CD4-positive, CD25-positive, alpha-beta regulatory T cell (primary cell): Measurements from ENCODE around the gene BRCC3. TPM values are rescaled to one million over a fixed set of nuclear protein-coding genes. Genes with fewer than 3 reads are reported as not detected.

Experiments
- ATAC-seq, 2 donors: fragments of 150-1000 bp; cut with Tn5 transposase; one replicate each; pipeline ENCODE4 v1.10.0; 2021; ENCODE audit warnings: low read depth in 2 of 2, moderate number of reproducible peaks in 2 of 2, moderate library complexity in 1 of 2
- DNase-seq, 3 donors: peaks; one replicate each; pipeline versions ENCODE4 v3.0.0 to v3.0.0-alpha.2; 2012 to 2022; ENCODE audit warnings: mixed read lengths in 1 of 3
- H3K27ac ChIP-seq: one replicate; pipeline ENCODE4 v1.7.0; 2013; ENCODE audit warnings: mild to moderate bottlenecking, low read length; ENCODE audit not compliant: insufficient read depth, poor library complexity, severe bottlenecking
- H3K27me3 ChIP-seq: one replicate; pipeline ENCODE4 v1.7.0; 2013; ENCODE audit warnings: low read length; ENCODE audit not compliant: control insufficient read depth, insufficient read depth
- H3K36me3 ChIP-seq: one replicate; pipeline ENCODE4 v1.7.0; 2013; ENCODE audit warnings: mild to moderate bottlenecking, low read length, moderate library complexity; ENCODE audit not compliant: control insufficient read depth, insufficient read depth
- H3K4me1 ChIP-seq: 2 replicates; pipeline ENCODE4 v1.7.0; 2013; ENCODE audit warnings: mild to moderate bottlenecking, low read length; ENCODE audit not compliant: insufficient read depth, control insufficient read depth, poor library complexity, severe bottlenecking
- H3K4me3 ChIP-seq: one replicate; pipeline ENCODE4 v1.7.0; 2013; ENCODE audit warnings: low read depth, mild to moderate bottlenecking, low read length, moderate library complexity
- H3K9me3 ChIP-seq, 2 experiments: 1 replicate in 1 of 2; 2 replicates in 1 of 2; pipeline ENCODE4 v1.7.0; 2013; ENCODE audit warnings: low read length in 2 of 2, mild to moderate bottlenecking in 1 of 2, moderate library complexity in 1 of 2; ENCODE audit not compliant: control insufficient read depth in 2 of 2
- H3K27ac Mint-ChIP-seq, 3 donors: one replicate each; pipeline ENCODE4 v1.8.0; 2020 to 2022; ENCODE audit warnings: mild to moderate bottlenecking in 3 of 3, mixed read lengths in 3 of 3, moderate library complexity in 2 of 3
- H3K27me3 Mint-ChIP-seq: one replicate; pipeline ENCODE4 v1.8.0; 2022; ENCODE audit warnings: mild to moderate bottlenecking, mixed read lengths
- H3K36me3 Mint-ChIP-seq: one replicate; pipeline ENCODE4 v1.8.0; 2020; ENCODE audit warnings: mixed read lengths
- H3K4me1 Mint-ChIP-seq, 4 donors: one replicate each; pipeline ENCODE4 v1.8.0; 2020 to 2022; ENCODE audit warnings: mixed read lengths in 4 of 4, mild to moderate bottlenecking in 1 of 4
- H3K4me3 Mint-ChIP-seq, 4 donors: one replicate each; pipeline ENCODE4 v1.8.0; 2020 to 2022; ENCODE audit warnings: mild to moderate bottlenecking in 4 of 4, mixed read lengths in 4 of 4, moderate library complexity in 3 of 4
- H3K9me3 Mint-ChIP-seq, 7 donors: one replicate each; pipeline ENCODE4 v1.8.0; 2020 to 2022; ENCODE audit warnings: mixed read lengths in 7 of 7, mild to moderate bottlenecking in 3 of 7, moderate library complexity in 2 of 7
- polyA plus RNA-seq, 4 donors: library from polyadenylated mRNA; unstranded; fragments of 300-500 nt; fragmentation: Illumina TruSeq; gene quantifications; one replicate each; pipeline ENCODE4 v1.2.3, GENCODE V29; 2021
- total RNA-seq: library from RNA; stranded (reverse); gene quantifications from one replicate; pipeline ENCODE4 v1.2.3, GENCODE V29; 2022

Gene BRCC3
- total and polyA plus RNA-seq, 5 donors from 2014 or later: 13.7 to 26.8 (median 24.0) TPM

GRCh38 chrX:155148724-155149537 is 77.6 kb downstream of the BRCC3 start:
- Mint-ChIP-seq H3K27me3 (no peaks in the 10 kb centered on the region), H3K9me3 (peaks cover 0 to 2% (median 0%) of the 10 kb centered on the region in 7 donors), H3K27ac (no peak overlapping the region), H3K36me3 (no peaks in the 10 kb centered on the region), H3K4me1 (peaks cover 0 to 5% (median 0%) of the 10 kb centered on the region in 4 donors), H3K4me3 (peak overlapping the region in 1 of 4 donors; percentile 87)
- ATAC-seq (no peak), DNase-seq (peak; percentile 1 to 47 (median 6))
- Histone ChIP-seq H3K27ac (no peak overlapping the region), H3K4me3 (no peak overlapping the region), H3K9me3 (no peaks in the 10 kb centered on the region), H3K4me1 (no peaks in the 10 kb centered on the region), H3K36me3 (no peaks in the 10 kb centered on the region), H3K27me3 (no peaks in the 10 kb centered on the region)

GRCh38 chrX:155169881-155170280 is 98.6 kb downstream of the BRCC3 start:
- H3K27me3 Mint-ChIP-seq: peaks cover 5% of the 10 kb centered on the region
- no peaks in the 10 kb centered on the region for H3K4me1 Mint-ChIP-seq
- DNase-seq (no peak), ATAC-seq (no peak)
- no peak overlapping the region for H3K4me3 Mint-ChIP-seq
- Histone ChIP-seq H3K27ac (no peak overlapping the region), H3K9me3 (no peaks in the 10 kb centered on the region), H3K36me3 (no peaks in the 10 kb centered on the region), H3K4me1 (no peaks in the 10 kb centered on the region), H3K4me3 (no peak overlapping the region), H3K27me3 (no peaks in the 10 kb centered on the region)
- peaks cover 0 to 3% (median 0%) of the 10 kb centered on the region in 7 donors for H3K9me3 Mint-ChIP-seq
- H3K36me3 Mint-ChIP-seq: no peaks in the 10 kb centered on the region
- no peak overlapping the region for H3K27ac Mint-ChIP-seq

Other genes starting within 250 kb of the BRCC3 start
- gene SMIM9, start 236.8 kb upstream of the BRCC3 start, total RNA-seq: not detected
- gene SMIM9, start 236.8 kb upstream of the BRCC3 start, polyA plus RNA-seq: not detected
- 24.8 TPM for gene F8A1, start 185.2 kb upstream of the BRCC3 start, total RNA-seq
- 10 to 100 TPM; 17.6 to 50.2 (median 23.9) TPM for gene F8A1, start 185.2 kb upstream of the BRCC3 start, polyA plus RNA-seq
- gene F8, start 48.8 kb upstream of the BRCC3 start, total RNA-seq: 0.89 TPM
- 1 to 10 TPM; 4.1 to 7.3 (median 4.5) TPM for gene F8, start 48.8 kb upstream of the BRCC3 start, polyA plus RNA-seq
- gene FUNDC2, start 44.7 kb upstream of the BRCC3 start, total RNA-seq: 36.9 TPM
- gene FUNDC2, start 44.7 kb upstream of the BRCC3 start, polyA plus RNA-seq: 100 to 1,000 TPM; 165 to 185 (median 174) TPM
- 3.7 TPM for gene CMC4, start 372 bp upstream of the BRCC3 start, total RNA-seq
- gene CMC4, start 372 bp upstream of the BRCC3 start, polyA plus RNA-seq: 10 to 100 TPM; 17.8 to 22.9 (median 20.5) TPM
- 16.1 TPM for gene MTCP1, start 372 bp upstream of the BRCC3 start, total RNA-seq
- gene MTCP1, start 372 bp upstream of the BRCC3 start, polyA plus RNA-seq: 10 to 100 TPM; 23.5 to 30.6 (median 25.7) TPM
- 22.9 TPM for gene VBP1, start 145.0 kb downstream of the BRCC3 start, total RNA-seq
- gene VBP1, start 145.0 kb downstream of the BRCC3 start, polyA plus RNA-seq: 100 to 1,000 TPM in 1 of 4 donors, 10 to 100 TPM in 3; 81.7 to 101 (median 88.6) TPM
- gene RAB39B, start 193.0 kb downstream of the BRCC3 start, total RNA-seq: 6.9 TPM
- 1 to 10 TPM; 6.4 to 10.0 (median 8.4) TPM for gene RAB39B, start 193.0 kb downstream of the BRCC3 start, polyA plus RNA-seq